MCF 10A (cell line): ENCODE data around the gene GPR35. TPM values are rescaled to one million over a fixed set of nuclear protein-coding genes. Genes with fewer than 3 reads are reported as not detected.
A peak's percentile ranks its signal among the peaks of the same experiment; 100 is the strongest.

Experiments used
- BruUV-seq: library from RNA; stranded (reverse); fragments of 400-500 nt; replicated peaks from 2 replicates; lab custom pipeline; 2021; lab: Mats Ljungman, UMichigan
- CTCF ChIA-PET: fragments of 300-600 bp; sonication (Branson Sonifier 250); formaldehyde crosslinking; extraction: SDS; loops from one replicate; lab custom pipeline; 2021; ENCODE audit warnings: antibody characterized with exemption, inconsistent platforms; lab: Yijun Ruan, JAX
- POLR2A ChIA-PET: fragments of 300-600, 350-650 bp; sonication (Branson Sonifier 250); formaldehyde crosslinking; extraction: SDS; loops from one replicate; lab custom pipeline; 2020; ENCODE audit warnings: antibody characterized with exemption, inconsistent platforms; lab: Yijun Ruan, JAX
- DNase-seq: peaks from one replicate; pipeline ENCODE4 v3.0.0-alpha.2; 2018; ENCODE audit not compliant: unreplicated experiment
- H3K27ac Mint-ChIP-seq: one replicate; pipeline ENCODE4 v1.8.0; 2022; ENCODE audit warnings: mild to moderate bottlenecking, low read depth, mixed read lengths; ENCODE audit not compliant: unreplicated experiment
- H3K27me3 Mint-ChIP-seq: one replicate; pipeline ENCODE4 v1.8.0; 2022; ENCODE audit warnings: mixed read lengths; ENCODE audit not compliant: insufficient read depth, unreplicated experiment
- H3K36me3 Mint-ChIP-seq: one replicate; pipeline ENCODE4 v1.8.0; 2022; ENCODE audit warnings: mild to moderate bottlenecking, moderate library complexity, mixed read lengths; ENCODE audit not compliant: insufficient read depth, unreplicated experiment
- H3K4me1 Mint-ChIP-seq: one replicate; pipeline ENCODE4 v1.8.0; 2022; ENCODE audit warnings: mixed read lengths; ENCODE audit not compliant: insufficient read depth, unreplicated experiment
- H3K4me3 Mint-ChIP-seq: one replicate; pipeline ENCODE4 v1.8.0; 2022; ENCODE audit warnings: mild to moderate bottlenecking, moderate library complexity, mixed read lengths; ENCODE audit not compliant: unreplicated experiment
- H3K9me3 Mint-ChIP-seq: one replicate; pipeline ENCODE4 v1.8.0; 2022; ENCODE audit warnings: mixed read lengths; ENCODE audit not compliant: unreplicated experiment
- intact Hi-C: fragments of 100-400 bp; cut with micrococcal nuclease; formaldehyde crosslinking; loops from 2 replicates; pipeline ENCODE4 v1.14.1; 2022
- total RNA-seq: library from RNA; stranded (reverse); gene quantifications from 2 replicates; pipeline ENCODE4 v1.2.3, GENCODE V29; 2022
- TF ChIP-seq, protein P1 (sequence below): fragments of 200-600 bp; IDR thresholded peaks from one replicate; pipeline ENCODE4 v1.8.0; 2022; ENCODE audit warnings: antibody characterized with exemption, mild to moderate bottlenecking; ENCODE audit not compliant: unreplicated experiment

GPR35 gene
- total RNA-seq, 1 experiment from 2014 or later: 0.42 TPM

GRCh38 chr2:240577281-240578109 lies 47.8 kb upstream of the GPR35 start:
- peaks cover 37% of the 10 kb centered on the region for H3K4me1 Mint-ChIP-seq
- TF ChIP-seq, protein P1, sequence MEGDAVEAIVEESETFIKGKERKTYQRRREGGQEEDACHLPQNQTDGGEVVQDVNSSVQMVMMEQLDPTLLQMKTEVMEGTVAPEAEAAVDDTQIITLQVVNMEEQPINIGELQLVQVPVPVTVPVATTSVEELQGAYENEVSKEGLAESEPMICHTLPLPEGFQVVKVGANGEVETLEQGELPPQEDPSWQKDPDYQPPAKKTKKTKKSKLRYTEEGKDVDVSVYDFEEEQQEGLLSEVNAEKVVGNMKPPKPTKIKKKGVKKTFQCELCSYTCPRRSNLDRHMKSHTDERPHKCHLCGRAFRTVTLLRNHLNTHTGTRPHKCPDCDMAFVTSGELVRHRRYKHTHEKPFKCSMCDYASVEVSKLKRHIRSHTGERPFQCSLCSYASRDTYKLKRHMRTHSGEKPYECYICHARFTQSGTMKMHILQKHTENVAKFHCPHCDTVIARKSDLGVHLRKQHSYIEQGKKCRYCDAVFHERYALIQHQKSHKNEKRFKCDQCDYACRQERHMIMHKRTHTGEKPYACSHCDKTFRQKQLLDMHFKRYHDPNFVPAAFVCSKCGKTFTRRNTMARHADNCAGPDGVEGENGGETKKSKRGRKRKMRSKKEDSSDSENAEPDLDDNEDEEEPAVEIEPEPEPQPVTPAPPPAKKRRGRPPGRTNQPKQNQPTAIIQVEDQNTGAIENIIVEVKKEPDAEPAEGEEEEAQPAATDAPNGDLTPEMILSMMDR: no peak
- H3K27me3 Mint-ChIP-seq: no peaks in the 10 kb centered on the region
- BruUV-seq: no TSS peak
- H3K36me3 Mint-ChIP-seq: peaks cover 22% of the 10 kb centered on the region
- POLR2A ChIA-PET: interaction anchor here (0.7 to 4.8 kb wide), 4 partner anchors 8 to 18 kb away, joined by 3 to 87 read pairs (median 26); partner anchors contain the start of genes ANKMY1, CAPN10, DUSP28 and RNPEPL1
- H3K9me3 Mint-ChIP-seq: no peaks in the 10 kb centered on the region
- intact Hi-C loops: no loop called here
- CTCF ChIA-PET: interaction anchor here (0.5 to 1.0 kb wide), 2 partner anchors 12 to 682 kb away, joined by 3 read pairs; no protein-coding TSS in a partner anchor
- H3K27ac Mint-ChIP-seq: peak overlapping the region; percentile 70
- no peak for DNase-seq
- no peak overlapping the region for H3K4me3 Mint-ChIP-seq

DNA sequence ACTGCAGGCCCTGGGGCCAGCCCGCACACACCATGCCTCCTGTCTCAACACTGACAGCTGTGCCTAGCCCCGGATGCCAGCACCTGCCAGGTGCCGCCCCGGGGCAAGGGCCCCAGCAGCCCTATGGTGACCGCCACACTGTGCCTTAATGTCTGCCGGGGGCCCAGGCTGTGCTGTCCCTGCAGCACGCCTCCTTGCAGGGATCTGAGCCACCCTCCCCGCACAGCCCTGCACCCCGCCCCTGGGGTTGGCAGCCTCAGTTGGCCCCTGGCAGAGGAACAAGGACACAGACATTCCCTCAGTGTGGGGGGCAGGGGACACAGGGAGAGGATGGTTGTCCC lies 47.2 kb upstream of the GPR35 start:
- H3K4me1 Mint-ChIP-seq: peaks cover 41% of the 10 kb centered on the region
- peaks cover 22% of the 10 kb centered on the region for H3K36me3 Mint-ChIP-seq
- DNase-seq: no peak
- TF ChIP-seq, protein P1: no peak
- ChIA-PET POLR2A (interaction anchor here (0.7 to 4.8 kb wide), 4 partner anchors 8 to 18 kb away, joined by 3 to 87 read pairs (median 26); partner anchors contain the start of genes ANKMY1, CAPN10, DUSP28 and RNPEPL1), CTCF (interaction anchor here (0.5 to 1.0 kb wide), 2 partner anchors 12 to 681 kb away, joined by 3 read pairs; no protein-coding TSS in a partner anchor)
- H3K9me3 Mint-ChIP-seq: no peaks in the 10 kb centered on the region
- TSS peak; percentile 38 for BruUV-seq
- H3K27me3 Mint-ChIP-seq: no peaks in the 10 kb centered on the region
- no peak overlapping the region for H3K27ac Mint-ChIP-seq
- H3K4me3 Mint-ChIP-seq: no peak overlapping the region
- intact Hi-C loops: no loop called here

DNA sequence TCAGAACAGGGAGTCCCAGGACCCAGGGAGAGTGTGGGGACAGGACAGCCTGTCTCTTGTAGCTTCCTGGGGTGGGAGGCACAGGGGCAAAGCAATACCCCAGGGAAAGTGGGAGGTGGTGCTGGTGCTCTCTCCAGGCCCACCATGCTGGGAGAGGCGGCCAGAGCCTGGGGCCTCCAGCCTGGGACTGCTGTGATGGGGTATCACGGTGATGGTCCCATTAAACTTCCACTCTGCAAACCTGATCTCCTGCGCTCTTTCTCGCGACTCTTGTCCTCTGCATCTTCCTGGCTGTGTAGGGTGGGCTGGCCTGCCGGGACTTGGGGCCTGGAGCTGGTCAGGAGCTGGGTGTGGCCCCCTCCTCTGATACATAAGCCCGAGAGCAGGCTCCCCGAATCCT lies 46.8 kb upstream of the GPR35 start:
- TF ChIP-seq, protein P1: no peak
- ChIA-PET CTCF (interaction anchor here (0.5 to 5.7 kb wide), 3 partner anchors 13 to 681 kb away, joined by 3 to 52 read pairs (median 3); no protein-coding TSS in a partner anchor), POLR2A (interaction anchor here (1.1 to 4.8 kb wide), 3 partner anchors 8 to 19 kb away, joined by 5 to 87 read pairs (median 48); partner anchors contain the start of genes ANKMY1, CAPN10, DUSP28 and RNPEPL1)
- no TSS peak for BruUV-seq
- Mint-ChIP-seq H3K27ac (peak overlapping the region; percentile 99), H3K4me1 (peaks cover 41% of the 10 kb centered on the region), H3K4me3 (peak overlapping the region; percentile 73), H3K27me3 (no peaks in the 10 kb centered on the region), H3K9me3 (no peaks in the 10 kb centered on the region), H3K36me3 (peaks cover 22% of the 10 kb centered on the region)
- intact Hi-C loops: no loop called here
- no peak for DNase-seq
